Ishikawa (cell line): Measurements from ENCODE around the gene UFM1.

Experiments used
- CREB1 ChIP-seq: IDR thresholded peaks from 2 replicates; pipeline ENCODE4 v1.6.1; 2012; ENCODE audit warnings: low read depth
- EP300 ChIP-seq: IDR thresholded peaks from 2 replicates; pipeline ENCODE4 v1.6.1; 2012; ENCODE audit warnings: borderline replicate concordance
- FOXM1 ChIP-seq: IDR thresholded peaks from 2 replicates; pipeline ENCODE4 v1.6.1; 2012; ENCODE audit warnings: low read depth, borderline replicate concordance
- TAF1 ChIP-seq: IDR thresholded peaks from 2 replicates; pipeline ENCODE4 v1.6.1; 2012; ENCODE audit warnings: low read depth, mild to moderate bottlenecking
- TCF12 ChIP-seq: IDR thresholded peaks from 2 replicates; pipeline ENCODE4 v1.6.1; 2012; ENCODE audit warnings: low read depth
- ZBTB7A ChIP-seq: IDR thresholded peaks from 2 replicates; pipeline ENCODE4 v1.6.1; 2012; ENCODE audit warnings: low read depth
- TF ChIP-seq, protein P1 (sequence below): IDR thresholded peaks from 2 replicates; pipeline ENCODE4 v1.6.1; 2012
- TF ChIP-seq, protein P2 (sequence below): IDR thresholded peaks from 2 replicates; pipeline ENCODE4 v1.6.1; 2012; ENCODE audit warnings: low read depth, mild to moderate bottlenecking

DNA sequence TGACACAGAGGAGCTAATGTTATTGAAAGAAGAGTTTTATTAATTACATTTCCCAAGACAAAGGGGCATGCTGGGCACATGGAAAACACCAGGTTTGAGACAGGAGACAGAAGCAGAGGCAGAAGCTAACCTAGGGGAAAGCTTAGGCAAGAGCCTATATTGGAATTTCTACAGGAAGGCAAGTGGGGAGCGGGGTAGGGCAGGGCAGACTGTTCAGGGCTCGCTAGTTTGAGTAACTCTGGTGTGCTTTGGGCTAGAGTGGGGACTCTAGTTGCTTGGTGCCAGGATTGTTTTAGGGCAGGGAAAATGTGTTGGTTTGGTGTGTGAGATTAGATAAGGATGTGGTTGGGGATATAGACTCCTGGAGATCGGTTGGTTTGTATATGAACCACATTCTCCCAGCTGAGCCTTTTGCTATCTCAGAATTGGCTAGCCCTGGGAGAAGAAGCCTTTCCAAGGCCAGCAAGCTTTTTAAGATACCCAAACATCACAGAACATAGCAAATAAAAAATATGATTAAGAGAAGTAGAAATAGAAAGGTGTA is 8.4 kb upstream of the UFM1 start:
- TF ChIP-seq EP300, result no peak
- TF ChIP-seq, protein P1, sequence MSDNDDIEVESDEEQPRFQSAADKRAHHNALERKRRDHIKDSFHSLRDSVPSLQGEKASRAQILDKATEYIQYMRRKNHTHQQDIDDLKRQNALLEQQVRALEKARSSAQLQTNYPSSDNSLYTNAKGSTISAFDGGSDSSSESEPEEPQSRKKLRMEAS, result no peak
- no peak for TF ChIP-seq CREB1
- TF ChIP-seq TAF1, result no peak
- TF ChIP-seq ZBTB7A, result no peak
- no peak for TF ChIP-seq TCF12
- TF ChIP-seq FOXM1, result no peak
- TF ChIP-seq, protein P2, sequence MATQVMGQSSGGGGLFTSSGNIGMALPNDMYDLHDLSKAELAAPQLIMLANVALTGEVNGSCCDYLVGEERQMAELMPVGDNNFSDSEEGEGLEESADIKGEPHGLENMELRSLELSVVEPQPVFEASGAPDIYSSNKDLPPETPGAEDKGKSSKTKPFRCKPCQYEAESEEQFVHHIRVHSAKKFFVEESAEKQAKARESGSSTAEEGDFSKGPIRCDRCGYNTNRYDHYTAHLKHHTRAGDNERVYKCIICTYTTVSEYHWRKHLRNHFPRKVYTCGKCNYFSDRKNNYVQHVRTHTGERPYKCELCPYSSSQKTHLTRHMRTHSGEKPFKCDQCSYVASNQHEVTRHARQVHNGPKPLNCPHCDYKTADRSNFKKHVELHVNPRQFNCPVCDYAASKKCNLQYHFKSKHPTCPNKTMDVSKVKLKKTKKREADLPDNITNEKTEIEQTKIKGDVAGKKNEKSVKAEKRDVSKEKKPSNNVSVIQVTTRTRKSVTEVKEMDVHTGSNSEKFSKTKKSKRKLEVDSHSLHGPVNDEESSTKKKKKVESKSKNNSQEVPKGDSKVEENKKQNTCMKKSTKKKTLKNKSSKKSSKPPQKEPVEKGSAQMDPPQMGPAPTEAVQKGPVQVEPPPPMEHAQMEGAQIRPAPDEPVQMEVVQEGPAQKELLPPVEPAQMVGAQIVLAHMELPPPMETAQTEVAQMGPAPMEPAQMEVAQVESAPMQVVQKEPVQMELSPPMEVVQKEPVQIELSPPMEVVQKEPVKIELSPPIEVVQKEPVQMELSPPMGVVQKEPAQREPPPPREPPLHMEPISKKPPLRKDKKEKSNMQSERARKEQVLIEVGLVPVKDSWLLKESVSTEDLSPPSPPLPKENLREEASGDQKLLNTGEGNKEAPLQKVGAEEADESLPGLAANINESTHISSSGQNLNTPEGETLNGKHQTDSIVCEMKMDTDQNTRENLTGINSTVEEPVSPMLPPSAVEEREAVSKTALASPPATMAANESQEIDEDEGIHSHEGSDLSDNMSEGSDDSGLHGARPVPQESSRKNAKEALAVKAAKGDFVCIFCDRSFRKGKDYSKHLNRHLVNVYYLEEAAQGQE, result no peak
